ENCODE results near the gene TFG.

Gene TFG

DNA sequence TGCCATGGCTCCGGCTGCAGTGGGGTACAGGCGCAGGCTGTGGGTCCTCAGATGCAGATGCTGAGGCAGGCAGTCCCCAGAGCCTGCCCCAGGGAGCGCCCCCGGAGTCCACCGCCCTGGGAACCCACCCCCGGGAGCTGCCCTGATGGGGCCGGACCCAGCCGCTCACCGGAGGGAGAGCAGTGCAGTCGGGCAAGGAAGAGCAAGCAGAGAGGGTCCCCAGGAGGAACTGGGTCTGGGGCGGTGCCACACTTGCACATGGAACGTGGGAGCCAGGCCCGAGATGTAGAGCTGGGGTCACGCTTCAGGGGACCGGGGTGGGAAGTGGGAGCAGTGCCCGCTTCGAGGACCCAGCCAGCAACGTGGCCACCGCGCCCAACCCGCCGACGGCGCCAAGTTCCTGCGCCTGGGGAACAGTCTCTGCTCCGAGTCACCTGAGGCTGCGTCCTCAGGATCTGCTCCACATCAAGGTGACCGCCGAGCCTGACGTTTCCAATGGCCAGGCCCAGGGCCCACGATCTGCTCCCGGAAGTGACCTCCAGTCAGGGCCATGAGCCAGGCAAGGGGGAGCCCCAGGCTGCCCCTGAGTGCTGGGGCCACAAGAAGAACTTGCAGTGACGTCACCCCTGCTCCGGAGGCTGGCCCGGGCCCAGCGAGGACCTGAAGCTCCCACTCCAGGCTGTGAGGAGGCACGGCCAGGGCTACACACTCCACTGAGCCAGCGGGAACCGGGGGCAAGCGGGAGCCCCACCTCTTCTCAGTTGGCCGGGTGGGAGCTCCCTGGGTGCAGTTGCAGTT is 27.0 kb upstream of the TFG start:
- no peak for TF ChIP-seq EZH2phosphoT487 (IDR thresholded peaks at IDR 0.05; ENCODE audit: low read length)
- no peak for TF ChIP-seq EZH2 (optimal IDR thresholded peaks at IDR 0.05; ENCODE audit: low read depth, low read length)
- no peak for TF ChIP-seq CTCF (IDR thresholded peaks at IDR 0.05; ENCODE audit: low read length)
- Histone ChIP-seq H3K79me2 (ENCODE audit: low read length) (no peaks in the 10 kb centered on the region), H2AFZ (ENCODE audit: low read length) (no peak overlapping the region), H3K9me3 (replicated peaks; ENCODE audit: insufficient read depth, low read length) (no peaks in the 10 kb centered on the region), H3K27me3 (replicated peaks; ENCODE audit: insufficient read depth, low read length) (no peaks in the 10 kb centered on the region), H4K20me1 (ENCODE audit: insufficient read depth, low read length) (no peaks in the 10 kb centered on the region), H3K4me3 (ENCODE audit: low read length) (no peak overlapping the region), H3K4me2 (ENCODE audit: low read depth, low read length) (no peak overlapping the region), H3K4me1 (ENCODE audit: low read length) (no peaks in the 10 kb centered on the region), H3K9me2 (replicated peaks; ENCODE audit: insufficient read depth, low read length) (no peaks in the 10 kb centered on the region), H3K9ac (ENCODE audit: low read length) (no peak overlapping the region), H3K36me3 (replicated peaks; ENCODE audit: insufficient read depth, low read length) (no peaks in the 10 kb centered on the region), H3F3A (ENCODE audit: insufficient read depth, low read length) (no peaks in the 10 kb centered on the region), H3K27ac (ENCODE audit: low read length) (no peak overlapping the region)
- DNase-seq = no peak

DNA sequence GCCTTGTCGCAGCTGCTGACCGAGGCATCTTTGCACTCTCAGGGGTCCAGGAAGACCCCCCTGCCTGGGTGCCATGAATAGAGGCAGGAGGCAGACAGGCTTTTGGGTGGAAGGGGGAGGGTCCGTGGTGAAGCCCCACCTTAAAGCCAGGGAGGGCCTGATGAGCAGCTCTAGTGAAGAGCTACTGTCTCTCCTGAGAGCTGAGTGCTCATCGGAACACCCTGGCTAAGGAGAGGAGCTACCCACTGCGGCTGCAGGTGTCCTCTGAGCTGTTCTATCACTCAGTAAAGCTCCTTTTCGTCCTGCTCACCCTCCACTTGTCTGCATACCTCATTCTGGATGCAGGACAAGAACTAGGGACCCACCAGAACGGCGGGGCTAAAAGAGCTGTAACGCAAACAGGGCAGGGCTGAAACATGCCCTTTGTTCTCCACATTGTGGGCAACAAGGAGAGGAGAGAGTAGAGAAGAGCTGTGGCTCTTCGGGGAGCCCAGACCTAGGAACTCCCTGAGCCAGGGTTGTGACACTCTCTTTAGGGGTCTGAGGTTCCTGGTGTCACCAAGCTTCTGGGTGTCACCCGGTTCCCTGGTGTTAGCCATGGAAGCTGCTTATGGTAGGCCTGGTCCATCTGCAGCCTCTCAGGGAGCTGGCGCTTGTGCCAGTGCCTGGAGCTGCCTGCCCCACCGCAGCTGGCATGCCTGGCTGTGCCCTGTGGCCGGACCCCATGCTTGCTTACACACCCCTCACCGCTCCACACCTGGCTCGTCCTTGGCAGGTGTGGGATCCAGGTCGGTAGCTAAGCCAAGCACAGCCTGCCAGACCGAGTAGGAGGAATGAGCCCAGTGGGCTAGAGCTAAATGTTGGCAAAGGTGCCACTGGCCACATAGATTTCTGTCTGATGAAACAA is 26.2 kb upstream of the TFG start:
- H3K4me3 ChIP-seq (ENCODE audit: low read length) = no peak overlapping the region
- no peaks in the 10 kb centered on the region for H4K20me1 ChIP-seq (ENCODE audit: insufficient read depth, low read length)
- no peaks in the 10 kb centered on the region for H3K79me2 ChIP-seq (ENCODE audit: low read length)
- no peak overlapping the region for H3K4me2 ChIP-seq (ENCODE audit: low read depth, low read length)
- no peaks in the 10 kb centered on the region for H3K36me3 ChIP-seq (replicated peaks; ENCODE audit: insufficient read depth, low read length)
- no peaks in the 10 kb centered on the region for H3K9me2 ChIP-seq (replicated peaks; ENCODE audit: insufficient read depth, low read length)
- H3K9me3 ChIP-seq (replicated peaks; ENCODE audit: insufficient read depth, low read length) = no peaks in the 10 kb centered on the region
- H3K9ac ChIP-seq (ENCODE audit: low read length) = no peak overlapping the region
- no peak overlapping the region for H3K27ac ChIP-seq (ENCODE audit: low read length)
- TF ChIP-seq EZH2phosphoT487 (IDR thresholded peaks at IDR 0.05; ENCODE audit: low read length) (no peak), EZH2 (optimal IDR thresholded peaks at IDR 0.05; ENCODE audit: low read depth, low read length) (no peak), CTCF (IDR thresholded peaks at IDR 0.05; ENCODE audit: low read length) (no peak)
- DNase-seq = no peak
- H3F3A ChIP-seq (ENCODE audit: insufficient read depth, low read length) = no peaks in the 10 kb centered on the region
- no peak overlapping the region for H2AFZ ChIP-seq (ENCODE audit: low read length)
- no peaks in the 10 kb centered on the region for H3K4me1 ChIP-seq (ENCODE audit: low read length)
- H3K27me3 ChIP-seq (replicated peaks; ENCODE audit: insufficient read depth, low read length) = no peaks in the 10 kb centered on the region

- Histone ChIP-seq H3K4me1 (ENCODE audit: low read length) (no peaks in the 10 kb centered on the region), H3K9me2 (replicated peaks; ENCODE audit: insufficient read depth, low read length) (no peaks in the 10 kb centered on the region), H4K20me1 (ENCODE audit: insufficient read depth, low read length) (no peaks in the 10 kb centered on the region), H3K27ac (ENCODE audit: low read length) (no peak overlapping the region), H3K4me3 (ENCODE audit: low read length) (no peak overlapping the region), H2AFZ (ENCODE audit: low read length) (no peak overlapping the region), H3K79me2 (ENCODE audit: low read length) (no peaks in the 10 kb centered on the region), H3K9me3 (replicated peaks; ENCODE audit: insufficient read depth, low read length) (no peaks in the 10 kb centered on the region), H3K27me3 (replicated peaks; ENCODE audit: insufficient read depth, low read length) (no peaks in the 10 kb centered on the region), H3F3A (ENCODE audit: insufficient read depth, low read length) (no peaks in the 10 kb centered on the region), H3K9ac (ENCODE audit: low read length) (no peak overlapping the region), H3K4me2 (ENCODE audit: low read depth, low read length) (no peak overlapping the region), H3K36me3 (replicated peaks; ENCODE audit: insufficient read depth, low read length) (no peaks in the 10 kb centered on the region)
- TF ChIP-seq EZH2 (optimal IDR thresholded peaks at IDR 0.05; ENCODE audit: low read depth, low read length) (no peak), CTCF (IDR thresholded peaks at IDR 0.05; ENCODE audit: low read length) (no peak), EZH2phosphoT487 (IDR thresholded peaks at IDR 0.05; ENCODE audit: low read length) (no peak)
- DNase-seq = no peak
Observed at GRCh38 chr3:100693225-100693624, 16.1 kb upstream of the TFG start.

Measured in MM.1S (cell line).